ENCODE results near the gene PRSS3.
"Not testable (repeated sequence)": the region's sequence is repeated elsewhere in the genome, so short reads cannot be mapped to it uniquely, and the experiment has no call there.

Gene PRSS3

DNA sequence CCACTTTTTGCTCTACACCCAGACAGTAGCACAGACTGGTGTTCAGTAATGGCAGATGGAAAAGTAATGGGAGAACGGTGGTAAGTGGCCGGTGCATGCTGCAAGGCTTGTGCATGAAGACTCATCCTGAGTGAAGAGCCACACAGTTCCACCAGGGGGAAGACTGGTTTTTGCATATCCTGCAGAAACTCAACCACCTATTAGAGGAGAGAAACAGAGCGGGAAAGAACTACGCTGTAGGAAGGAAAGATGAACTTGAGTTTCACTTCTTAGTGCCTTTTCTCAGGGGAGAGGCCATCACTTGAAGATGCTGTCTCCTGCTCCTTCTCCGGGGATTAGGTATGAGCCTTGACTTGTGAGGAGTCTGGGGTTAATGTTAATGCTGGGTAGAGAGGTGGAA lies 9.4 kb upstream of the PRSS3 start:
- no peaks in the 10 kb centered on the region for H3K9me3 ChIP-seq

DNA sequence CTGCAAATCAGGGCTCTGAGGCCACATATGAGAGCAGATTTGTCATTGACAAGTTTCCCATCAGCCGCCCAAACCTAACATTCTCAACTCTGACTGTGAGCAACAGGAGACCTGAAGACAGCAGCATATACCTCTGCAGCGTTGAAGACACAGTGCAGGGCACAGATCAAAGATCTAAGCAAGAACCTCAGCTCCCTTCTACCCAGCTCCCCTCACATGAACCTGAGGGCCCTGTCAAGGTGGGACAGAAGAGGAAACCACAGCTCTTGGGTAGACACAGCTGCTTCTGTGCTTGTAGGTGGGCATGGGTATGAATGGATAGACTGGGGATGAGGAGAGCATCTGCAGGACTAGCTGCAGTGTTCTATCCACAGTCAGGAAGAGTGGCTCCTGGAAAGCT lies 8.7 kb upstream of the PRSS3 start:
- Histone ChIP-seq H3K36me3 (no peaks in the 10 kb centered on the region), H3K4me3 (ENCODE audit: low read depth in 1 of 2, low read length in 1 of 2) (no peak overlapping the region), H3K9me3 (no peaks in the 10 kb centered on the region), H3K27me3 (peaks cover 8% of the 10 kb centered on the region), H3K4me1 (ENCODE audit: control insufficient read depth in 1 of 2, insufficient read depth in 1 of 2, low read depth in 1 of 2, low read length in 1 of 2) (peaks cover 0 to 5% of the 10 kb centered on the region in 2 experiments), H3K27ac (no peak overlapping the region)
- TF ChIP-seq, protein P1, sequence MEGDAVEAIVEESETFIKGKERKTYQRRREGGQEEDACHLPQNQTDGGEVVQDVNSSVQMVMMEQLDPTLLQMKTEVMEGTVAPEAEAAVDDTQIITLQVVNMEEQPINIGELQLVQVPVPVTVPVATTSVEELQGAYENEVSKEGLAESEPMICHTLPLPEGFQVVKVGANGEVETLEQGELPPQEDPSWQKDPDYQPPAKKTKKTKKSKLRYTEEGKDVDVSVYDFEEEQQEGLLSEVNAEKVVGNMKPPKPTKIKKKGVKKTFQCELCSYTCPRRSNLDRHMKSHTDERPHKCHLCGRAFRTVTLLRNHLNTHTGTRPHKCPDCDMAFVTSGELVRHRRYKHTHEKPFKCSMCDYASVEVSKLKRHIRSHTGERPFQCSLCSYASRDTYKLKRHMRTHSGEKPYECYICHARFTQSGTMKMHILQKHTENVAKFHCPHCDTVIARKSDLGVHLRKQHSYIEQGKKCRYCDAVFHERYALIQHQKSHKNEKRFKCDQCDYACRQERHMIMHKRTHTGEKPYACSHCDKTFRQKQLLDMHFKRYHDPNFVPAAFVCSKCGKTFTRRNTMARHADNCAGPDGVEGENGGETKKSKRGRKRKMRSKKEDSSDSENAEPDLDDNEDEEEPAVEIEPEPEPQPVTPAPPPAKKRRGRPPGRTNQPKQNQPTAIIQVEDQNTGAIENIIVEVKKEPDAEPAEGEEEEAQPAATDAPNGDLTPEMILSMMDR (IDR thresholded peaks at IDR 0.05): no peak

More for the DNA sequence above, 9.4 kb upstream of the PRSS3 start:
- no peaks in the 10 kb centered on the region for H3K36me3 ChIP-seq
- H3K27me3 ChIP-seq: peaks cover 5% of the 10 kb centered on the region
- no peak overlapping the region for H3K4me3 ChIP-seq (ENCODE audit: low read depth in 1 of 2, low read length in 1 of 2)
- TF ChIP-seq, protein P1 (IDR thresholded peaks at IDR 0.05): no peak
- peaks cover 0 to 5% of the 10 kb centered on the region in 2 experiments for H3K4me1 ChIP-seq (ENCODE audit: control insufficient read depth in 1 of 2, insufficient read depth in 1 of 2, low read depth in 1 of 2, low read length in 1 of 2)
- H3K27ac ChIP-seq: no peak overlapping the region

DNA sequence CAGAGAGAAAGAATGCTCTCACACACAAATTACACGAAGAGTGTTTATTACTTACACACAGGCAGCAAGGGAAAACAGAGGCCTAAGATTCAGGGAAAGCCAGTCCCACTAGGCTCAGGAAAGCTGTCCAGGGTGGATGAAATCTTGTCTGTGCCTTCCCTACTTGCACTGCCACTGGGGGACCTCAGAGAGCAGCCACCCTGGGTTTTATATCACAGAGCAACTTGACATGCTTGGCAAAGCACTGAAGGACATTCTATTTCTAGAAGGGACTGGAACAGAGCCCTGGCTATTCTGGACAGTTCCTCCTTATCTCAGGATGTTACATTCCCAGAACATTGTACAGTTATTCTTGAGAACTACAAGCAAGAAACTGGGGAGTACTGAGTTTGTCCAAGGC lies 7.5 kb upstream of the PRSS3 start:
- Histone ChIP-seq H3K27me3 (peaks cover 8% of the 10 kb centered on the region), H3K9me3 (no peaks in the 10 kb centered on the region), H3K36me3 (no peaks in the 10 kb centered on the region), H3K4me3 (ENCODE audit: low read depth in 1 of 2, low read length in 1 of 2) (no peak overlapping the region), H3K27ac (no peak overlapping the region), H3K4me1 (ENCODE audit: control insufficient read depth in 1 of 2, insufficient read depth in 1 of 2, low read depth in 1 of 2, low read length in 1 of 2) (peaks cover 0 to 5% of the 10 kb centered on the region in 2 experiments)
- TF ChIP-seq, protein P1 (IDR thresholded peaks at IDR 0.05): no peak

DNA sequence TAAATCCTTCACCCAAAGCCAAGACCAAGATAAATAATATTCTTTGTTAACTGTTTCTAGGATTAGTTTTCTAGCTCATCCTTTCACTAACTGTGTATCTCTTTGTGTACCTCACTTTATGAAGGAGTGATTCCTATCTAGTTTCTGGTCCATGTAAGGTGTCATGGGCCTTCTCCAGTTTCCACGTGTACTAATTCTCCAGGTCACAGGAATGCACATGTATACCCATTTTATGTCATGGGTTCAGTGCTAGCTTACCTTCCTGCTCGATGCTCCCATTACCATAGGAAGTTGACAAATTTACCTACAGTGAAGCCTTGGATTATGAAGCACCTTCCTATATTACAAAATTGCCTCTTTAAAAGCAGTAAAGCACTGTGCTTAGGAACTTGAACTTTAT lies 5.9 kb upstream of the PRSS3 start:
- not testable (repeated sequence) for H3K4me3 ChIP-seq (ENCODE audit: low read depth in 1 of 2, low read length in 1 of 2); H3K4me1 ChIP-seq (ENCODE audit: control insufficient read depth in 1 of 2, insufficient read depth in 1 of 2, low read depth in 1 of 2, low read length in 1 of 2); H3K36me3 ChIP-seq

DNA sequence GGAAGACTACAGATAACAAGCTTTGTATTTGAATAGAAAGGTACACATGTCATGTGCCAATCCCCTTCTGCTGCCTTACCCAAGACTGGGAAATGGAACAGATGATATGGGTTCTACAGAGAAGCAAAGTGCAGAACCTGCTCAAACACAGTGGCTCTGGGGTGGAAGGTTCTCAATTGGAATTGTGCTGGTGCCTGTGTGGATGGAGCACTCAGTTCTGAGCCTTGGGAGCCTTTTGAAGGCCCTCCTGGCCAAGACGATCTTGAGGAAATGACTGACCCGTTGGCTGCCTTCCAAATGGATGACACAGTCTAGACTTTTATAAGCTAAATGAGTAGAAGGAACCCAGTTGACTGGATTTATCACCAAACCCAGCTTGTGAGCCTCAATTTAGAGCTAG lies 4.2 kb upstream of the PRSS3 start:
- no peaks in the 10 kb centered on the region for H3K9me3 ChIP-seq
- H3K4me1 ChIP-seq (ENCODE audit: control insufficient read depth in 1 of 2, insufficient read depth in 1 of 2, low read depth in 1 of 2, low read length in 1 of 2): peaks cover 0 to 5% of the 10 kb centered on the region in 2 experiments
- TF ChIP-seq, protein P1 (IDR thresholded peaks at IDR 0.05): no peak
- H3K4me3 ChIP-seq (ENCODE audit: low read depth in 1 of 2, low read length in 1 of 2): no peak overlapping the region
- no peak overlapping the region for H3K27ac ChIP-seq
- H3K36me3 ChIP-seq: no peaks in the 10 kb centered on the region
- H3K27me3 ChIP-seq: peaks cover 14% of the 10 kb centered on the region

More for the DNA sequence above, 5.9 kb upstream of the PRSS3 start:
- H3K27ac ChIP-seq, H3K9me3 ChIP-seq: not testable (repeated sequence)
- peaks cover 14% of the 10 kb centered on the region for H3K27me3 ChIP-seq

DNA sequence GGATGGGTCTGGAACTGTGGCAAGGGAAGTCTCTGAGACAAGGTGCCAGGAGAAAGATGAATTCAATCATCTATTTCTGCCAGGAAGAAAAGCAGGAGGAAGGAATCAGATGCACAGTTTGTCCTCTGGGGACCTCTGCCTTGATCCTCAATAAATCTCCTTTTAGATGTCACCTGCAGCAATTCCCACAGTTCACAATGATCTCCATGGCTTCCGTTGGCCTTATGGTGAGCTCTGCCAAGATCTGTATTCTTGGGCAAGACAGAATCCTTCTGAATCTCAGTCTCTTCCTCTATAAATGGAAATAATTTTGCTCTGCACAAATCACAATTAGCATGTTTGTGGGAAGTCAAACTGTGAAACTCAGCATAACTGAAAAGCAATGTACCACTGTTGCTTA lies 1.9 kb upstream of the PRSS3 start:
- H3K27ac ChIP-seq; H3K4me1 ChIP-seq (ENCODE audit: control insufficient read depth in 1 of 2, insufficient read depth in 1 of 2, low read depth in 1 of 2, low read length in 1 of 2); H3K36me3 ChIP-seq; H3K4me3 ChIP-seq (ENCODE audit: low read depth in 1 of 2, low read length in 1 of 2); H3K9me3 ChIP-seq: not testable (repeated sequence)
- peaks cover 12% of the 10 kb centered on the region for H3K27me3 ChIP-seq

DNA sequence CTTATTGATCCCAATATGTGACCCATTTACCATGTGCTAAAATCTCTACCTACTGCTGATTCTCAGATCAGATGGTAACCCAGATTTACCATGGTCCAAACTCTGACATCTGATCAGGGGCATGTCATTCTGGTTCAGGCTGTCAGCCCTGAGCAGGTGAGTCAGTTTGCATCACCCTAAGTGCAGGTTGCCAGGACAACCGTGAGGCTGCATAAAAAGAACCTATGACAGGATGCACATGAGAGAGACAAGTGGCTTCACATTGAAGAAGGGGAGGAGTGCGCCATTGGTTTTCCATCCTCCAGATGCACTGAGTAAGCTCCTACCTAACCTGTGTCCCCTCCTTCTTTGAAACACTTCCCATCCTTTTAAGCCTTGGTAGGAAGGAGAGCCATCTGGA lies 801 bp upstream of the PRSS3 start:
- no peak overlapping the region for H3K27ac ChIP-seq
- H3K27me3 ChIP-seq: peaks cover 17% of the 10 kb centered on the region
- peaks cover 0 to 3% of the 10 kb centered on the region in 2 experiments for H3K4me1 ChIP-seq (ENCODE audit: control insufficient read depth in 1 of 2, insufficient read depth in 1 of 2, low read depth in 1 of 2, low read length in 1 of 2)
- H3K4me3 ChIP-seq (ENCODE audit: low read depth in 1 of 2, low read length in 1 of 2): no peak overlapping the region
- H3K9me3 ChIP-seq: no peaks in the 10 kb centered on the region
- H3K36me3 ChIP-seq: no peaks in the 10 kb centered on the region
- TF ChIP-seq, protein P1 (IDR thresholded peaks at IDR 0.05): no peak
